K562 treated with DMSO at 1 percent for 4 hours (cell line): ENCODE measurements around the gene GYPE. TPM values are rescaled to one million over a fixed set of nuclear protein-coding genes. Genes with fewer than 3 reads are reported as not detected.

ENCODE experiments used
- total RNA-seq: library from RNA; unstranded; fragments of 300-600 nt; gene quantifications from 2 replicates; pipeline ENCODE4 v1.2.3, GENCODE V29; 2022; ENCODE audit not compliant: insufficient read depth

Gene GYPE
- 7.9 and 8.7 TPM in 2 replicates for total RNA-seq

GRCh38 chr4:143905440-143905839 lies at the start of gene GYPE:
Gene GYPE (minus strand): TSS chr4:143905559. CDS start chr4:143905507, 52 bp downstream.

Other genes starting within 250 kb of the GYPE start
- gene FREM3, start 204.9 kb downstream of the GYPE start, total RNA-seq: not detected in 2 replicates
- 29.7 and 33.5 TPM in 2 replicates for gene GYPB, start 113.8 kb upstream of the GYPE start, total RNA-seq
- gene GYPA, start 235.2 kb upstream of the GYPE start, total RNA-seq: 15.0 and 17.3 TPM in 2 replicates